ENCODE measurements around the gene PTPRT.
"Not testable (repeated sequence)": the region's sequence is repeated elsewhere in the genome, so short reads cannot be mapped to it uniquely, and the experiment has no call there.

The PTPRT gene

GRCh38 chr20:42900764-42901163 is 288.9 kb downstream of the PTPRT start:
- not testable (repeated sequence) for DNase-seq

- no peak for DNase-seq
These were observed 294.7 kb downstream of the PTPRT start for GRCh38 chr20:42895020-42895419.

- no peak for DNase-seq
These were observed 295.2 kb downstream of the PTPRT start for GRCh38 chr20:42894483-42894882.

GRCh38 chr20:42889517-42889916 is 300.2 kb downstream of the PTPRT start:
- DNase-seq, result no peak

GRCh38 chr20:42887281-42887680 is 302.4 kb downstream of the PTPRT start:
- DNase-seq, result no peak

GRCh38 chr20:42886801-42887200 is 302.9 kb downstream of the PTPRT start:
- no peak for DNase-seq

- no peak for DNase-seq
These were observed 303.7 kb downstream of the PTPRT start for GRCh38 chr20:42886046-42886445.

GRCh38 chr20:42875581-42875980 is 314.1 kb downstream of the PTPRT start:
- no peak for DNase-seq

GRCh38 chr20:42873259-42873658 is 316.4 kb downstream of the PTPRT start:
- DNase-seq, result no peak

- DNase-seq, result no peak
These were observed 325.6 kb downstream of the PTPRT start for GRCh38 chr20:42864116-42864515.

- DNase-seq, result no peak
These were observed 327.3 kb downstream of the PTPRT start for GRCh38 chr20:42862446-42862845.

GRCh38 chr20:42857446-42857845 is 332.3 kb downstream of the PTPRT start:
- DNase-seq, result no peak

GRCh38 chr20:42855896-42856295 is 333.8 kb downstream of the PTPRT start:
- no peak for DNase-seq

GRCh38 chr20:42852691-42853090 is 337.0 kb downstream of the PTPRT start:
- DNase-seq, result no peak

GRCh38 chr20:42846784-42847490 is 342.8 kb downstream of the PTPRT start:
- no peak for DNase-seq

GRCh38 chr20:42844751-42845150 is 345.0 kb downstream of the PTPRT start:
- DNase-seq, result no peak

- DNase-seq, result no peak
These were observed 352.2 kb downstream of the PTPRT start for GRCh38 chr20:42837456-42837855.

- no peak for DNase-seq
These were observed 353.4 kb downstream of the PTPRT start for GRCh38 chr20:42836339-42836738.

GRCh38 chr20:42807876-42808275 is 381.8 kb downstream of the PTPRT start:
- no peak for DNase-seq

GRCh38 chr20:42795111-42795695 is 394.5 kb downstream of the PTPRT start:
- DNase-seq, result no peak

GRCh38 chr20:42792052-42792451 is 397.7 kb downstream of the PTPRT start:
- no peak for DNase-seq

- no peak for DNase-seq
These were observed 399.6 kb downstream of the PTPRT start for GRCh38 chr20:42790111-42790510.

- no peak for DNase-seq
These were observed 401.0 kb downstream of the PTPRT start for GRCh38 chr20:42788707-42789106.

GRCh38 chr20:42785041-42785440 is 404.7 kb downstream of the PTPRT start:
- DNase-seq, result no peak

- no peak for DNase-seq
These were observed 410.5 kb downstream of the PTPRT start for GRCh38 chr20:42779216-42779615.

All from activated CD8-positive, alpha-beta memory T cell treated with anti-CD3 and anti-CD28 coated beads, Interleukin-2, amount 50 U/mL, for 48 hours (primary cell).